ENCODE measurements around the gene WNT9A.
"Not testable (repeated sequence)": the region's sequence is repeated elsewhere in the genome, so short reads cannot be mapped to it uniquely, and the experiment has no call there.

The WNT9A gene

DNA sequence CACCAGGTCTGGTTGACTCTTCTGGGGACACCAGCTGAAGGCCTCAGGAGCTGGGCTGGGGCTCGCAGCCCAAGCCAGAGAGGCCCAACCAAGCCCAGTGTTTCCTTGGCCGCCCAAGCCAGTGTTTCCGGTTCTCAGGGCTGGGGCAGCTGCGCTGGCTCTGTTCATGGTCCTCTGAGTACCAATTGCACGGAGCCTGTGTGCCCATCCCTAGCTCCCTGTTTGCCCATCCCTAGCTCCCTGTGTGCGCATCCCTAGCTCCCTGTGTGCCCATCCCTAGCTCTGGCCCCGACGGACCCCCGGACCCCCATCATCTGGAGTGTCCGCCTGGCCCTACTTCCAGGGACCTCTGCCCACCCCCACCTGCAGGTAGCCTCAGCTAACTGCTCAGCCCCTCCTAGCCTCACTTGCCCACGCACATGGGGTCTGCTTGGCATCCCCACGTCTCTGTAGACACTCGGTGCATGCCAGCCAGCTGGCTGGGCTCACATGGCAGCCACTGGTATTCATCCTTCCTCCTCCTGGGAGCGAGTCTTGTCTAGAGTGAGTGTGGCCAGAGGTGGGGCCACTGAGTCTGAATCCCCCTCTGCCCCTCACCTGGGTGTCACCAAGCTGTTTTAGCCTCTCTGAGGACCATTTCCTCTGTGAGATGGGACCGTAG lies 64.0 kb downstream of the WNT9A start:
- no peak for DNase-seq

GRCh38 chr1:227883073-227883520 lies 64.6 kb downstream of the WNT9A start:
- no peak for DNase-seq

GRCh38 chr1:227880342-227880924 lies 67.3 kb downstream of the WNT9A start:
- DNase-seq: no peak

GRCh38 chr1:227877810-227878209 lies 69.9 kb downstream of the WNT9A start:
- not testable (repeated sequence) for DNase-seq

DNA sequence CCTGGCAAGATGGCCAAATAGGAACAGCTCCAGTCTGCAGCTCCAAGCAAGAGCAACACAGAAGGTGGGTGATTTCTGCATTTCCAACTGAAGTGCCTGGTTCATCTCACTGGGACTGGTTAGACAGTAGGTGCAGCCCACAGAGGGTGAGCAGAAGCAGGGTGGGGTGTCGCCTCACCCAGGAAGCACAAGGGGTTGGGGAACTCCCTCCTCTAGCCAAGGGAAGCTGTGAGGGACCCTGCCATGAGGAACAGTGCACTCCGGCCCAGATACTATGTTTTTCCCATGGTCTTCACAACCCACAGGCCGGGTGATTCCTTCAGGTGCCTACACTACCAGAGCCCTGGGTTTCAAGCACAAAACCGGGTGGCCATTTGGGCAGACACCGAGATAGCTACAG lies 75.8 kb downstream of the WNT9A start:
- DNase-seq: not testable (repeated sequence)

GRCh38 chr1:227870366-227870765 lies 77.4 kb downstream of the WNT9A start:
- DNase-seq: no peak

- no peak for DNase-seq
Observed at GRCh38 chr1:227869851-227870305, 77.9 kb downstream of the WNT9A start.

DNA sequence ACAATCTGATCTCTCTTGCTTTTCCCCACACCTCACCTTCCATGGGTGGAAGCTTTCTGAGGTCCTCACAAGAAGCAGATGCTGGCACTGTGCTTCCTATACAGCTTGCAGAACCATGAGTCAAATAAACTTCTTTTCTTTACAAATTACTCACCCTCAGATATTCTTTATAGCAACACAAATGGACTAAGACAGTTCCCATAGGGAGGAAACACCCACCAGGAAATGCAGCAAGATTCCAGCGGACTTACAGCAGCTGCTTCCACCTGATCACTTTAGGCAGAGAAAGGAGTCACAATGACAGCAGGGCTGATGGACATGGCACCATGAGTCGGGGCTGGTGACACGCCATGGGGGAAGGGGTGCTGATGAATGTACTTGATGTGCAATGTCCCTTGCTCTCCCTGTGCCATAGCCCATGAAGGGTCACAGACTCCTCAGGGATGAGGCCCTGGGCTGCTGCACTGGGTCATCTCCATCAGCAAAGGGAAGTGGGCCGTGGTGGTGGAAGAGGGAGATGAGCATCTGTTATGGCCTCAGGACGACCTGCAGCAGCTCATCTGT lies 78.4 kb downstream of the WNT9A start:
- no peak for DNase-seq
